ENCODE data around the gene RBFOX2. TPM values are rescaled to one million over a fixed set of nuclear protein-coding genes. Genes with fewer than 3 reads are reported as not detected.

Gene RBFOX2
- polyA plus RNA-seq, 1 of the 3 experiments (the other 2 are of a cell fraction) = 115 TPM

DNA sequence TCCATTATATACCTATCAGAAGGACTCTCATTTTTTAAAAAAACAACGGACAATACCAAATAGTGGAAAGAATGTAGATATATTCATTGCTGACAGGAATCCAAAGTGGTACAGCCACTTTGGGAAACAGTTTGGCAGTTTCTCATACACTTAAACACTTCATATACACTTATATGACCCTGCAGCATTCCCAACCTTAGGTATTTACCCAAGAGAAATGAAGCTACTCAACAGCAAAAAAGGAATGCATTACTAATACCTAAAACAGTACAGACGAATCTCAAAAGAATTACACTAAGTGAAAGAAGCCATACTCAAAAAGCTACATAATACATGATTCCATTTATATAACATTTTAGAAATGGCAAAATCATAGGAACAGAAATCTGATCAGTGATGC lies 51.5 kb downstream of the RBFOX2 start (continued):
- TF ChIP-seq, protein P1, sequence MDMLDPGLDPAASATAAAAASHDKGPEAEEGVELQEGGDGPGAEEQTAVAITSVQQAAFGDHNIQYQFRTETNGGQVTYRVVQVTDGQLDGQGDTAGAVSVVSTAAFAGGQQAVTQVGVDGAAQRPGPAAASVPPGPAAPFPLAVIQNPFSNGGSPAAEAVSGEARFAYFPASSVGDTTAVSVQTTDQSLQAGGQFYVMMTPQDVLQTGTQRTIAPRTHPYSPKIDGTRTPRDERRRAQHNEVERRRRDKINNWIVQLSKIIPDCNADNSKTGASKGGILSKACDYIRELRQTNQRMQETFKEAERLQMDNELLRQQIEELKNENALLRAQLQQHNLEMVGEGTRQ (IDR thresholded peaks at IDR 0.05; ENCODE audit: borderline replicate concordance, low read depth, low read length) = no peak
- no peak for TF ChIP-seq GATA2 (CRISPR knock-in tag; IDR thresholded peaks at IDR 0.05)
- no peak for TF ChIP-seq MEF2A (IDR thresholded peaks at IDR 0.05; ENCODE audit: borderline replicate concordance, low read depth)
- TF ChIP-seq, protein P2, sequence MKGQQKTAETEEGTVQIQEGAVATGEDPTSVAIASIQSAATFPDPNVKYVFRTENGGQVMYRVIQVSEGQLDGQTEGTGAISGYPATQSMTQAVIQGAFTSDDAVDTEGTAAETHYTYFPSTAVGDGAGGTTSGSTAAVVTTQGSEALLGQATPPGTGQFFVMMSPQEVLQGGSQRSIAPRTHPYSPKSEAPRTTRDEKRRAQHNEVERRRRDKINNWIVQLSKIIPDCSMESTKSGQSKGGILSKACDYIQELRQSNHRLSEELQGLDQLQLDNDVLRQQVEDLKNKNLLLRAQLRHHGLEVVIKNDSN (IDR thresholded peaks at IDR 0.05; ENCODE audit: borderline replicate concordance, low read depth) = no peak
- TF ChIP-seq TCF12 (IDR thresholded peaks at IDR 0.05) = peak; percentile 64
- TF ChIP-seq, protein P3, sequence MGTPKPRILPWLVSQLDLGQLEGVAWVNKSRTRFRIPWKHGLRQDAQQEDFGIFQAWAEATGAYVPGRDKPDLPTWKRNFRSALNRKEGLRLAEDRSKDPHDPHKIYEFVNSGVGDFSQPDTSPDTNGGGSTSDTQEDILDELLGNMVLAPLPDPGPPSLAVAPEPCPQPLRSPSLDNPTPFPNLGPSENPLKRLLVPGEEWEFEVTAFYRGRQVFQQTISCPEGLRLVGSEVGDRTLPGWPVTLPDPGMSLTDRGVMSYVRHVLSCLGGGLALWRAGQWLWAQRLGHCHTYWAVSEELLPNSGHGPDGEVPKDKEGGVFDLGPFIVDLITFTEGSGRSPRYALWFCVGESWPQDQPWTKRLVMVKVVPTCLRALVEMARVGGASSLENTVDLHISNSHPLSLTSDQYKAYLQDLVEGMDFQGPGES (IDR thresholded peaks at IDR 0.05; ENCODE audit: low read depth, low read length) = no peak
- TF ChIP-seq NFIC (IDR thresholded peaks at IDR 0.05; ENCODE audit: borderline replicate concordance) = no peak
- TF ChIP-seq, protein P4, sequence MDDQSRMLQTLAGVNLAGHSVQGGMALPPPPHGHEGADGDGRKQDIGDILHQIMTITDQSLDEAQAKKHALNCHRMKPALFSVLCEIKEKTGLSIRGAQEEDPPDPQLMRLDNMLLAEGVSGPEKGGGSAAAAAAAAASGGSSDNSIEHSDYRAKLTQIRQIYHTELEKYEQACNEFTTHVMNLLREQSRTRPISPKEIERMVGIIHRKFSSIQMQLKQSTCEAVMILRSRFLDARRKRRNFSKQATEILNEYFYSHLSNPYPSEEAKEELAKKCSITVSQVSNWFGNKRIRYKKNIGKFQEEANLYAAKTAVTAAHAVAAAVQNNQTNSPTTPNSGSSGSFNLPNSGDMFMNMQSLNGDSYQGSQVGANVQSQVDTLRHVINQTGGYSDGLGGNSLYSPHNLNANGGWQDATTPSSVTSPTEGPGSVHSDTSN (IDR thresholded peaks at IDR 0.05) = peak; percentile 44
- TF ChIP-seq, protein P5, sequence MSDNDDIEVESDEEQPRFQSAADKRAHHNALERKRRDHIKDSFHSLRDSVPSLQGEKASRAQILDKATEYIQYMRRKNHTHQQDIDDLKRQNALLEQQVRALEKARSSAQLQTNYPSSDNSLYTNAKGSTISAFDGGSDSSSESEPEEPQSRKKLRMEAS (IDR thresholded peaks at IDR 0.05; ENCODE audit: low read depth) = no peak
- no peak for TF ChIP-seq RXRA (IDR thresholded peaks at IDR 0.05; ENCODE audit: borderline replicate concordance, low read depth)
- TF ChIP-seq CHD2 (IDR thresholded peaks at IDR 0.05; ENCODE audit: low read length, partially characterized antibody) = no peak

GRCh38 chr22:35973388-35973787 lies 55.2 kb downstream of the RBFOX2 start:
- Histone ChIP-seq H3F3A (replicated peaks; ENCODE audit: insufficient read depth) (peaks cover 76% of the 10 kb centered on the region), H3K9me3 (no peaks in the 10 kb centered on the region), H3K27ac (ENCODE audit: low read depth in 2 of 2, low read length in 1 of 2) (peak overlapping the region; percentile 96 to 100), H3K79me2 (ENCODE audit: insufficient read depth) (peaks cover 77% of the 10 kb centered on the region), H4K20me1 (ENCODE audit: insufficient read depth) (peaks cover 3% of the 10 kb centered on the region; the same call in 1 of the 2 replicates), H3K9me2 (no peaks in the 10 kb centered on the region), H2AFZ (ENCODE audit: low read depth) (no peak overlapping the region), H3K4me3 (ENCODE audit: low read depth in 2 of 2, low read length in 1 of 2) (no peak overlapping the region), H3K9ac (no peak overlapping the region), H3K36me3 (replicated peaks in 1 of 2; ENCODE audit: control insufficient read depth in 1 of 2, insufficient read depth in 2 of 2, low read length in 1 of 2) (no peaks in the 10 kb centered on the region), H3K4me2 (peak overlapping the region; percentile 71), H3K4me1 (ENCODE audit: control insufficient read depth in 1 of 2, insufficient read depth in 2 of 2, low read depth in 1 of 2, low read length in 1 of 2) (peaks cover 61 to 81% of the 10 kb centered on the region in 2 experiments), H3K27me3 (ENCODE audit: insufficient read depth) (no peaks in the 10 kb centered on the region)
- 94% methylated on average over 1 of the region's 1 CpG for WGBS (ENCODE audit: low lambda C conversion rate)
- CTCF ChIA-PET = interaction anchor here (0.9 to 4.6 kb wide), 4 partner anchors 10 to 93 kb away, joined by 3 to 51 read pairs (median 7); no protein-coding TSS in a partner anchor
- no peak for DNase-seq
- POLR2A ChIA-PET = interaction anchor here (0.9 kb wide), 1 partner anchor 62 kb away, joined by 3 read pairs; no protein-coding TSS in a partner anchor
- TF ChIP-seq TAF1 (IDR thresholded peaks at IDR 0.05; ENCODE audit: borderline replicate concordance, low read depth, low read length) = no peak
- no peak for TF ChIP-seq RAD21 (IDR thresholded peaks at IDR 0.05; ENCODE audit: low read length)
- no peak for TF ChIP-seq SIN3A (IDR thresholded peaks at IDR 0.05; ENCODE audit: borderline replicate concordance, low read depth, low read length)
- TF ChIP-seq POLR2AphosphoS5 (IDR thresholded peaks at IDR 0.05; ENCODE audit: low read depth, low read length) = no peak
- TF ChIP-seq, protein P6, sequence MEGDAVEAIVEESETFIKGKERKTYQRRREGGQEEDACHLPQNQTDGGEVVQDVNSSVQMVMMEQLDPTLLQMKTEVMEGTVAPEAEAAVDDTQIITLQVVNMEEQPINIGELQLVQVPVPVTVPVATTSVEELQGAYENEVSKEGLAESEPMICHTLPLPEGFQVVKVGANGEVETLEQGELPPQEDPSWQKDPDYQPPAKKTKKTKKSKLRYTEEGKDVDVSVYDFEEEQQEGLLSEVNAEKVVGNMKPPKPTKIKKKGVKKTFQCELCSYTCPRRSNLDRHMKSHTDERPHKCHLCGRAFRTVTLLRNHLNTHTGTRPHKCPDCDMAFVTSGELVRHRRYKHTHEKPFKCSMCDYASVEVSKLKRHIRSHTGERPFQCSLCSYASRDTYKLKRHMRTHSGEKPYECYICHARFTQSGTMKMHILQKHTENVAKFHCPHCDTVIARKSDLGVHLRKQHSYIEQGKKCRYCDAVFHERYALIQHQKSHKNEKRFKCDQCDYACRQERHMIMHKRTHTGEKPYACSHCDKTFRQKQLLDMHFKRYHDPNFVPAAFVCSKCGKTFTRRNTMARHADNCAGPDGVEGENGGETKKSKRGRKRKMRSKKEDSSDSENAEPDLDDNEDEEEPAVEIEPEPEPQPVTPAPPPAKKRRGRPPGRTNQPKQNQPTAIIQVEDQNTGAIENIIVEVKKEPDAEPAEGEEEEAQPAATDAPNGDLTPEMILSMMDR (IDR thresholded peaks at IDR 0.05) = no peak
- TF ChIP-seq EP300 (IDR thresholded peaks at IDR 0.05; ENCODE audit: borderline replicate concordance in 1 of 2, low read depth in 1 of 2, low read length in 1 of 2) = no peak
- TF ChIP-seq, protein P7, sequence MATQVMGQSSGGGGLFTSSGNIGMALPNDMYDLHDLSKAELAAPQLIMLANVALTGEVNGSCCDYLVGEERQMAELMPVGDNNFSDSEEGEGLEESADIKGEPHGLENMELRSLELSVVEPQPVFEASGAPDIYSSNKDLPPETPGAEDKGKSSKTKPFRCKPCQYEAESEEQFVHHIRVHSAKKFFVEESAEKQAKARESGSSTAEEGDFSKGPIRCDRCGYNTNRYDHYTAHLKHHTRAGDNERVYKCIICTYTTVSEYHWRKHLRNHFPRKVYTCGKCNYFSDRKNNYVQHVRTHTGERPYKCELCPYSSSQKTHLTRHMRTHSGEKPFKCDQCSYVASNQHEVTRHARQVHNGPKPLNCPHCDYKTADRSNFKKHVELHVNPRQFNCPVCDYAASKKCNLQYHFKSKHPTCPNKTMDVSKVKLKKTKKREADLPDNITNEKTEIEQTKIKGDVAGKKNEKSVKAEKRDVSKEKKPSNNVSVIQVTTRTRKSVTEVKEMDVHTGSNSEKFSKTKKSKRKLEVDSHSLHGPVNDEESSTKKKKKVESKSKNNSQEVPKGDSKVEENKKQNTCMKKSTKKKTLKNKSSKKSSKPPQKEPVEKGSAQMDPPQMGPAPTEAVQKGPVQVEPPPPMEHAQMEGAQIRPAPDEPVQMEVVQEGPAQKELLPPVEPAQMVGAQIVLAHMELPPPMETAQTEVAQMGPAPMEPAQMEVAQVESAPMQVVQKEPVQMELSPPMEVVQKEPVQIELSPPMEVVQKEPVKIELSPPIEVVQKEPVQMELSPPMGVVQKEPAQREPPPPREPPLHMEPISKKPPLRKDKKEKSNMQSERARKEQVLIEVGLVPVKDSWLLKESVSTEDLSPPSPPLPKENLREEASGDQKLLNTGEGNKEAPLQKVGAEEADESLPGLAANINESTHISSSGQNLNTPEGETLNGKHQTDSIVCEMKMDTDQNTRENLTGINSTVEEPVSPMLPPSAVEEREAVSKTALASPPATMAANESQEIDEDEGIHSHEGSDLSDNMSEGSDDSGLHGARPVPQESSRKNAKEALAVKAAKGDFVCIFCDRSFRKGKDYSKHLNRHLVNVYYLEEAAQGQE (IDR thresholded peaks at IDR 0.05; ENCODE audit: low read depth, low read length) = no peak
- TF ChIP-seq, protein P1 (IDR thresholded peaks at IDR 0.05; ENCODE audit: borderline replicate concordance, low read depth, low read length) = no peak
- no peak for TF ChIP-seq GABPA (IDR thresholded peaks at IDR 0.05; ENCODE audit: low read depth)
- no peak for TF ChIP-seq FOXJ3 (CRISPR knock-in tag; IDR thresholded peaks at IDR 0.05)
- TF ChIP-seq TCF12 (IDR thresholded peaks at IDR 0.05) = no peak
- TF ChIP-seq YY1 (IDR thresholded peaks at IDR 0.05; ENCODE audit: low read depth) = no peak
